ENCODE results near the gene SP140L. TPM values are rescaled to one million over a fixed set of nuclear protein-coding genes. Genes with fewer than 3 reads are reported as not detected.

SP140L gene
- total RNA-seq, 6 donors from 2014 or later, result 15.5 to 38.8 (median 18.9) TPM

DNA sequence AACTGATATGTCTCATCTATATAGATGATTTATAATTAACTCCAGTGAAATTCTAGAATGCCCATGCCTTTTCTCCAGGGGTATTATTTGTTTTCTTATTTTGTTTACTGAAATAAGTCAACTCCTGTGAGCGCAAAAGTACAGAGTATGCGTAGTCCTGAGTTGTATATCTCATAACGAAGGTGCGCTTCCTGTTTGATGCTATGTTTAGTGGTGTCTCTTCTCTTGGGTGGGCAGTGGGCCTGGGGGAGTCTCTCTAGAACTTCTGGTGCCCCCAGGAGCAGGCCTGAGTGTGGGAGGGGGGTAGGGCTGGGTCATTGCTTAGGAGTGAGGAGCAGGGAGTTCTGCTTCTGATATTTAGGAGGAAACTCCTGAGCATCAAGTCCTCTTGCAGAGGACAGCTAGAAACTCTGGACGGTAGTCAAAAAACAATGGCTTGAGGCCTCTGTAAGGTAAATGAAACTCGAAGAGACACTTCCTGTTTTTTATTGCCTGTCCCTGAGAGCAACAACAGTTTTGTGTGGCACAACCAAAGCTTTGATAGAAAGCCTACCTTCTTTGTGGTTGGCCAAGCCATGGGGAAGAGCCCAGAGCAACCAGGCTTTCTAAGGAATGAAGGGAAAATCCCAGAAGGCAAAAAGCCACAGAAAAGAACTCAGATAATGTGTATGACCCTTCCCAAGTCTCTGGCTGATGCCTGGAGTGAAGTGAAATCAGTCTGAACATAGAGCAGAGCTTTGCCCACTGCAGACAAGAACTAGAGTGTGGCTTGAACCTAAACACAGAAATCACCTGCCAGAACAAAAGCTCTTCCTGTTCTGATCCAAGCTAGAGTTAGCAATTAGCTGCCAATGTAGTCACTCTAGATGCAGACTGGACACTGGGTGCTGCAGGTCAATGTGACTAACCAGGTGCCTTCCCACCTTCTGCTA, 8.5 kb upstream of the SP140L start:
- H3K4me1 ChIP-seq, result peaks cover 13 to 18% (median 15%) of the 10 kb centered on the region in 4 donors

GRCh38 chr2:230319211-230319862, 7.7 kb upstream of the SP140L start:
- Histone ChIP-seq H3K36me3 (no peaks in the 10 kb centered on the region), H3K4me3 (no peak overlapping the region), H3K9me3 (no peaks in the 10 kb centered on the region), H3K4me1 (peaks cover 13 to 18% (median 15%) of the 10 kb centered on the region in 4 donors), H3K27me3 (no peaks in the 10 kb centered on the region), H3K27ac (peak overlapping the region in 3 of 4 donors; percentile 12 to 71 (median 35))
- ATAC-seq (ENCODE audit: low FRiP score in 2 of 2) (peak; percentile 38 to 59), DNase-seq (no peak)
- no peak for TF ChIP-seq EP300 (IDR thresholded peaks at IDR 0.05)
- no peak for TF ChIP-seq CTCF (IDR thresholded peaks at IDR 0.05)
- peak in 1 of 2 donors; percentile 33 for TF ChIP-seq POLR2AphosphoS5 (IDR thresholded peaks at IDR 0.05)
- 50% methylated on average over 4 to 5 of the region's 5 CpGs for WGBS, 2 donors

More for the DNA sequence above, 8.5 kb upstream of the SP140L start:
- Histone ChIP-seq H3K36me3 (no peaks in the 10 kb centered on the region), H3K27ac (peak overlapping the region in 3 of 4 donors; percentile 7 to 71 (median 35)), H3K27me3 (no peaks in the 10 kb centered on the region), H3K9me3 (no peaks in the 10 kb centered on the region), H3K4me3 (no peak overlapping the region)
- no peak for ATAC-seq (ENCODE audit: low FRiP score in 2 of 2)
- 62 to 64% methylated on average over 6 of the region's 6 CpGs for WGBS, 2 donors
- no peak for DNase-seq
- no peak for TF ChIP-seq CTCF (IDR thresholded peaks at IDR 0.05)
- TF ChIP-seq POLR2A (IDR thresholded peaks at IDR 0.05), result no peak
- no peak for TF ChIP-seq POLR2AphosphoS5 (IDR thresholded peaks at IDR 0.05)
- TF ChIP-seq EP300 (IDR thresholded peaks at IDR 0.05), result no peak

DNA sequence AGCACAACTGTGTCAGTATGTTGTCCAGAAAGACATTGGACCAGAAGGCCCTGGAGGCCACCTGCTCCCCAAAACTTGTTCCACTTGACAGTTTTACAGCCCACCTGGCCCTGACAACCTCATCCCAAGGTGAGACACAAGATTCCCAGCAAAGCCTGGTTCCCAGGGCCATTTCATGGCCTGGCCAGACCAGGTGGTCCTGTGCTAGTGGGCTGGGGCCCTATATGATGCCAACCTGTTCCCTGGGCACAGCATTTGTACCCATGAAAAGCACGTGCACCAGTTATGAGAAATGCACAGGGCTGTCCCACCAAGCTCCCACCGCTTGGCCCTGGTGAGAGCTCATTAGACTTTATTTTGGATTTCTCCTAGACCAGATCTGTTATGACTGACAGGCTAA, 6.0 kb upstream of the SP140L start:
- no peaks in the 10 kb centered on the region for H3K9me3 ChIP-seq
- no peak overlapping the region for H3K4me3 ChIP-seq
- no peak for DNase-seq
- no peaks in the 10 kb centered on the region for H3K36me3 ChIP-seq
- H3K4me1 ChIP-seq, result peaks cover 13 to 21% (median 15%) of the 10 kb centered on the region in 4 donors
- no peak overlapping the region for H3K27ac ChIP-seq
- H3K27me3 ChIP-seq, result no peaks in the 10 kb centered on the region
- no peak for ATAC-seq (ENCODE audit: low FRiP score in 2 of 2)
- 100% methylated on average over 1 to 2 of the region's 2 CpGs for WGBS, 2 donors
- TF ChIP-seq POLR2A (IDR thresholded peaks at IDR 0.05), result no peak
- TF ChIP-seq POLR2AphosphoS5 (IDR thresholded peaks at IDR 0.05), result no peak
- TF ChIP-seq EP300 (IDR thresholded peaks at IDR 0.05), result no peak

DNA sequence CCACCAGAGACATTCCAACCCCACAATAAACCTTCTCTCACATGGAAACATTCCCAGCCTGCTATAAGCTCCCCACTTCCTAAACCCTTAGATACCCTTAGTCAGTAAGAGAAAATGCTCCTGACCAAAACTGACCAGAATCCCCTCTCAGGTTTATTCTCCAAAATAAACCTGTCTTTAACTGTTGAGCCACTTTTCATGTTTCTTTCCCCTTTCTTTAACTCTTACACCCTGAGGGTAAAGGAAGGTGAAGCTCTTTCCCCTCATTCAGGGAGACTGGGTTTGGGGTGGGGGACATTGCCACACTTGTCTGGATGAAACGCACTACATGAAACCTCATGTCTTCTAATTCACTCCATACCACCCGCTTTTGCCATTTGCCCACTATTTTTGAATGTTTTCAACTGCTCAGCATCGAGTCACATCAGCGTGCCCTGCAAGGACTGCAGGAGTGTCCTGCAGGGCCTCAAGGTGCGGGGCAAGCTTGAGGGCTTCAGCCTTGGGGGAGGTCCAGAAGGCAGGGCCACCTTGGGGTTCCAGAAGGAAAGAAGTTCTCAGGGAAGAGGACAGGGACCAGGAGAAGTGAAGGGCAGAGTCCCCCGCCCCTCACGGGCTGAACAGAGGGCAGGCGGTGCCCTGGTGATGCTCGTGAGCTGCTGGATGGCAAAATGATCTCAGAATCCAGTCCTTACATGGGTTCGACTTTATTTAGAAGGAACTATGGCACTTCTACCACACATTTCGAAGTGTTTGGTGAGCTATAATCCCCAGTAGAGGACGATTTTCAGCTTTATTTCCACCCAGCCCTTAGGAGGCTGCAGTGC, 4.2 kb upstream of the SP140L start:
- no peaks in the 10 kb centered on the region for H3K9me3 ChIP-seq
- DNase-seq (peak in 1 of 2 donors; percentile 12), ATAC-seq (ENCODE audit: low FRiP score in 2 of 2) (no peak)
- 86 to 89% methylated on average over 10 to 12 of the region's 12 CpGs for WGBS, 2 donors
- TF ChIP-seq CTCF (IDR thresholded peaks at IDR 0.05) (no peak), POLR2AphosphoS5 (IDR thresholded peaks at IDR 0.05) (no peak), EP300 (IDR thresholded peaks at IDR 0.05) (no peak), POLR2A (IDR thresholded peaks at IDR 0.05) (no peak)
- H3K36me3 ChIP-seq, result no peaks in the 10 kb centered on the region
- no peak overlapping the region for H3K27ac ChIP-seq
- H3K4me1 ChIP-seq, result peaks cover 13 to 31% (median 20%) of the 10 kb centered on the region in 4 donors
- H3K27me3 ChIP-seq, result no peaks in the 10 kb centered on the region
- H3K4me3 ChIP-seq, result no peak overlapping the region

All from upper lobe of left lung (tissue), 6 donors.